GM13976 (cell line): ENCODE results near the gene WNT3A.

Experiments
- DNase-seq: peaks from one replicate; pipeline ENCODE4 v3.0.0; 2012; ENCODE audit warnings: low spot score
- in situ Hi-C: fragments of 300-500 bp; cut with MboI; formaldehyde crosslinking; loops from one replicate; pipeline ENCODE4 v1.12.0; 2022; ENCODE audit warnings: low sequenced_read_pairs, mixed read lengths, inconsistent platforms; ENCODE audit not compliant: unreplicated experiment
- TF ChIP-seq, protein P1 (sequence below): IDR thresholded peaks from 2 replicates; pipeline ENCODE4 v1.5.1; 2012; ENCODE audit warnings: borderline replicate concordance, mild to moderate bottlenecking; ENCODE audit not compliant: insufficient read depth; ENCODE audit errors: extremely low read depth, missing control alignments, control extremely low read depth

Gene WNT3A

DNA sequence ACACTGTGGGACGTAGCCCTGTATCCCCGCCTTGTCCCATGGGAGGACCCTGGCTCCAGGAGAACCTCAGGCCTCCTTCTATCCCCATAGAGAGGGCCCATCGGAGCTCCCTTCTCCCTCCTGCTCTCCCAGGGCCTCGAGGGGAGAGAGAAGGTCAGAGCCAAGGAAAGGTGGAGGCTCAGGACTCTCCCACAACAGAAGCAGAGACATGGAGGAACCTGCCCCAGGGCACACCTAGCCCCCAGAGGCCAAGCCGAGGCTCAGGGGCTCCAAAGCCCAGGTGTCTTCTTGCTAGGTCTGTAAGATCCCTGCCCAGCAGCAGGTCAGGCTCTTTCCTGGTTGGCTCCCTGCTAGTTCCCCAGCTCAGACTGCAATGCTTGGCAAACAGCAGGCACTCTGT lies 41.3 kb downstream of the WNT3A start:
- TF ChIP-seq, protein P1, sequence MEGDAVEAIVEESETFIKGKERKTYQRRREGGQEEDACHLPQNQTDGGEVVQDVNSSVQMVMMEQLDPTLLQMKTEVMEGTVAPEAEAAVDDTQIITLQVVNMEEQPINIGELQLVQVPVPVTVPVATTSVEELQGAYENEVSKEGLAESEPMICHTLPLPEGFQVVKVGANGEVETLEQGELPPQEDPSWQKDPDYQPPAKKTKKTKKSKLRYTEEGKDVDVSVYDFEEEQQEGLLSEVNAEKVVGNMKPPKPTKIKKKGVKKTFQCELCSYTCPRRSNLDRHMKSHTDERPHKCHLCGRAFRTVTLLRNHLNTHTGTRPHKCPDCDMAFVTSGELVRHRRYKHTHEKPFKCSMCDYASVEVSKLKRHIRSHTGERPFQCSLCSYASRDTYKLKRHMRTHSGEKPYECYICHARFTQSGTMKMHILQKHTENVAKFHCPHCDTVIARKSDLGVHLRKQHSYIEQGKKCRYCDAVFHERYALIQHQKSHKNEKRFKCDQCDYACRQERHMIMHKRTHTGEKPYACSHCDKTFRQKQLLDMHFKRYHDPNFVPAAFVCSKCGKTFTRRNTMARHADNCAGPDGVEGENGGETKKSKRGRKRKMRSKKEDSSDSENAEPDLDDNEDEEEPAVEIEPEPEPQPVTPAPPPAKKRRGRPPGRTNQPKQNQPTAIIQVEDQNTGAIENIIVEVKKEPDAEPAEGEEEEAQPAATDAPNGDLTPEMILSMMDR = no peak
- in situ Hi-C loops = no loop called here
- no peak for DNase-seq

DNA sequence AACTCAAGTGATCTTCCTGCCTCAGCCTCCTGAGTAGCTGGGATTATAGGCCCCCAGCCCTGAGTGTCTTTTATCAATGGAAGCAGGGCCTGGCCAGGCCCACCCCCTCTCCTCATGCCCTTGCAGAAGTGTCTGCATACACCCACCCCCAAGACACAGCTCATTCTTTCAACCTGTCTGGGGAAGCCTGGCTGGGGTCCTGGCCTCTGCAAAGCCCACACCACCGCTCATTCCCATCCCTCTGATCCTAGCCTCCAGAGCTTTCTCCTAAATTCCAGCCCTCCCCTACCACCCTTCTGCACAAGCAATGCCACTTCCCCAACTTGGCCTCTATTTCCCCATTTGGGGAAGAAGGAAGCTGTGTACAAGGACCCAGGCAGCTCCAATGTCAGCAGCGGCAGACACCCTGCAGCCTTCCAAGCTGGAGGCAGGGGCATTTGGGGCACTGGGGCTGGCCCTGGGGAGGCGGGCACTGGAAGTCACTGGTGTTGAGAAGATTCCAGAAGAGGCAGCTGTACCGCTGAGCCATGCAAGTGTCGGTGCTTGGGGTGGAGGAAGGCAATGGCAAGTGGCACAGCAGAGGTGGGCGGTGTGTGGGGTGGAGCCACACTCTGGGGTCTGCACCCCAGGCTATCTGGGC lies 42.0 kb downstream of the WNT3A start:
- in situ Hi-C loops = no loop called here
- TF ChIP-seq, protein P1 = no peak
- no peak for DNase-seq

DNA sequence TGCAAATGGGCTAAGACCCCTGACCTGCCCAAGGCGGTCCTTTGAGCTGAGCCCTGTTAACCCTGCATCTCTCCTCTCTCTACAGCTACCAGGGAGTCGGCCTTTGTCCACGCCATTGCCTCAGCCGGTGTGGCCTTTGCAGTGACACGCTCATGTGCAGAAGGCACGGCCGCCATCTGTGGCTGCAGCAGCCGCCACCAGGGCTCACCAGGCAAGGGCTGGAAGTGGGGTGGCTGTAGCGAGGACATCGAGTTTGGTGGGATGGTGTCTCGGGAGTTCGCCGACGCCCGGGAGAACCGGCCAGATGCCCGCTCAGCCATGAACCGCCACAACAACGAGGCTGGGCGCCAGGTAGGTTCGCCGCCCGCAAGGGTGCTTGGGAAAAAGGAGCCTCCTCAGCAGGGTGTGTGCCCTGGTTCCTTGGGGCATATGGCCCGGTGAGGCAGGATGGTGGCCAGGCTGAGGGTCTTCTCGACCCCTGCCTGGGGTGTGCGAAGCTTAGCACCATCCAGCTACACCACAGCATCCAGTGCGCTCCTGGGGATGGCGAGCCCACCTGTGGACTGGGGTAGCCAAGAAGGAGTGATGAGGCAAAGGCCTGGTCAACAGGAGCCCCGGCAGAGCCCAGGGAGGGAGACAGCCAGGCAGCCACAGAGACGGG lies 43.9 kb downstream of the WNT3A start:
- TF ChIP-seq, protein P1 = no peak
- in situ Hi-C loops = no loop called here
- no peak for DNase-seq

DNA sequence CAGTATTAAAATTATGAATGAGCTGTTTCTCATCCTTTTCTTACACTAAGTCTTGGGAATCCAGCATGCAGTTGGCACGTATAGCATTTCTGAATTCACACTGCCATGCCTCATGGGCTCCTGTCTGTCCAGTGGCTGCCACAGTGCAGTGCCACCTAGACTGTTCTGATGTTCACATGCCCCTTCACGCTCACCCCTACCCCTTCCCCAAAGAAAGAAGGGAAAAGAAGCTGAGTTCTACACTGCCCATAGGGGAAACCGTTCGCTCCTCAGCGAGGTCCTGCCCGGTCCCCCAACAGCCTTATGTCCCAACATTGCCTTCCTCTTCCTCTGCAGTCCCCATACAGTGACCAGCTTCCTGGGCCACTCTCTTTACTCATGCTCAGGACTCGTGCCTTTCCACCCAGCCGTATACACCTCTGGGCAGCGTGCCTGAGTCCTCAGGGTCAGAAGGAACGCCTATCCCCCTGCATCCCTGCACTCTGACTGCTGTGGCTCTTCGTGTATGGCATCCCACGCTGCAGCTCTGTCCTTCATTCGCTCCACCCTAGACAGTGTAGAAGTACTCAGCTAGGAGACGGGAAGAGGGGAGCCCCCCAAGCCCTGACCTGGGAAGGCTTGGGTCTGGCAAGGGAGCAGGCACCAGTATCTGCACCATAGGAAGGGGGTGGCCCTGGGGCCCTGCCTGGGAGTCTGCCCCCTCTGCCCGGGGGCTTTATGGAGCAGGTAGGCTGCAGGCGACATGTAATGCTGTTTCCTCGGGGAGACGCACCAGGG lies 51.6 kb downstream of the WNT3A start:
- in situ Hi-C loops = no loop called here
- DNase-seq = no peak
- TF ChIP-seq, protein P1 = no peak

DNA sequence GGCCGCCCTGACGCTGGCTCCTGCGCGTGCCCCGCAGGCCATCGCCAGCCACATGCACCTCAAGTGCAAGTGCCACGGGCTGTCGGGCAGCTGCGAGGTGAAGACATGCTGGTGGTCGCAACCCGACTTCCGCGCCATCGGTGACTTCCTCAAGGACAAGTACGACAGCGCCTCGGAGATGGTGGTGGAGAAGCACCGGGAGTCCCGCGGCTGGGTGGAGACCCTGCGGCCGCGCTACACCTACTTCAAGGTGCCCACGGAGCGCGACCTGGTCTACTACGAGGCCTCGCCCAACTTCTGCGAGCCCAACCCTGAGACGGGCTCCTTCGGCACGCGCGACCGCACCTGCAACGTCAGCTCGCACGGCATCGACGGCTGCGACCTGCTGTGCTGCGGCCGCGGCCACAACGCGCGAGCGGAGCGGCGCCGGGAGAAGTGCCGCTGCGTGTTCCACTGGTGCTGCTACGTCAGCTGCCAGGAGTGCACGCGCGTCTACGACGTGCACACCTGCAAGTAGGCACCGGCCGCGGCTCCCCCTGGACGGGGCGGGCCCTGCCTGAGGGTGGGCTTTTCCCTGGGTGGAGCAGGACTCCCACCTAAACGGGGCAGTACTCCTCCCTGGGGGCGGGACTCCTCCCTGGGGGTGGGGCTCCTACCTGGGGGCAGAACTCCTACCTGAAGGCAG lies 52.3 kb downstream of the WNT3A start:
- in situ Hi-C loops = no loop called here
- TF ChIP-seq, protein P1 = no peak
- no peak for DNase-seq

DNA sequence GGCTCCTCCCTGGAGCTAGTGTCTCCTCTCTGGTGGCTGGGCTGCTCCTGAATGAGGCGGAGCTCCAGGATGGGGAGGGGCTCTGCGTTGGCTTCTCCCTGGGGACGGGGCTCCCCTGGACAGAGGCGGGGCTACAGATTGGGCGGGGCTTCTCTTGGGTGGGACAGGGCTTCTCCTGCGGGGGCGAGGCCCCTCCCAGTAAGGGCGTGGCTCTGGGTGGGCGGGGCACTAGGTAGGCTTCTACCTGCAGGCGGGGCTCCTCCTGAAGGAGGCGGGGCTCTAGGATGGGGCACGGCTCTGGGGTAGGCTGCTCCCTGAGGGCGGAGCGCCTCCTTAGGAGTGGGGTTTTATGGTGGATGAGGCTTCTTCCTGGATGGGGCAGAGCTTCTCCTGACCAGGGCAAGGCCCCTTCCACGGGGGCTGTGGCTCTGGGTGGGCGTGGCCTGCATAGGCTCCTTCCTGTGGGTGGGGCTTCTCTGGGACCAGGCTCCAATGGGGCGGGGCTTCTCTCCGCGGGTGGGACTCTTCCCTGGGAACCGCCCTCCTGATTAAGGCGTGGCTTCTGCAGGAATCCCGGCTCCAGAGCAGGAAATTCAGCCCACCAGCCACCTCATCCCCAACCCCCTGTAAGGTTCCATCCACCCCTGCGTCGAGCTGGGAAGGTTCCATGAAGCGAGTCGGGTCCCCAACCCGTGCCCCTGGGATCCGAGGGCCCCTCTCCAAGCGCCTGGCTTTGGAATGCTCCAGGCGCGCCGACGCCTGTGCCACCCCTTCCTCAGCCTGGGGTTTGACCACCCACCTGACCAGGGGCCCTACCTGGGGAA lies 53.0 kb downstream of the WNT3A start:
- in situ Hi-C loops = no loop called here
- TF ChIP-seq, protein P1 = no peak
- peak; percentile 70 for DNase-seq
